Activated CD4-positive, alpha-beta T cell treated with anti-CD3 and anti-CD28 coated beads, Interleukin-2, amount 10 ng/mL, durations not matched to agents 24 days and 14 days (primary cell): ENCODE results near the gene RNF186. TPM values are rescaled to one million over a fixed set of nuclear protein-coding genes. Genes with fewer than 3 reads are reported as not detected.

Source experiments
- DNase-seq: peaks from one replicate; pipeline ENCODE4 v3.0.0; 2022
- H3K27ac Mint-ChIP-seq: one replicate; pipeline ENCODE4 v1.8.0; 2022; ENCODE audit warnings: mild to moderate bottlenecking, mixed read lengths
- H3K27me3 Mint-ChIP-seq: one replicate; pipeline ENCODE4 v1.8.0; 2022; ENCODE audit warnings: mixed read lengths
- H3K36me3 Mint-ChIP-seq: one replicate; pipeline ENCODE4 v1.8.0; 2022; ENCODE audit warnings: low read depth, mild to moderate bottlenecking, mixed read lengths
- H3K4me1 Mint-ChIP-seq: one replicate; pipeline ENCODE4 v1.8.0; 2021; ENCODE audit warnings: mixed read lengths
- H3K4me3 Mint-ChIP-seq: one replicate; pipeline ENCODE4 v1.8.0; 2022; ENCODE audit warnings: mild to moderate bottlenecking, moderate library complexity, mixed read lengths
- H3K9me3 Mint-ChIP-seq: one replicate; pipeline ENCODE4 v1.8.0; 2021; ENCODE audit warnings: mixed read lengths
- intact Hi-C: fragments of 100-400 bp; cut with micrococcal nuclease; formaldehyde crosslinking; loops from one replicate; pipeline ENCODE4 v1.15.1; 2023
- total RNA-seq: library from RNA; stranded (reverse); gene quantifications from 2 replicates; pipeline ENCODE4 v1.2.3, GENCODE V29; 2022

The RNF186 gene
- total RNA-seq, 1 donor from 2014 or later = not detected

DNA sequence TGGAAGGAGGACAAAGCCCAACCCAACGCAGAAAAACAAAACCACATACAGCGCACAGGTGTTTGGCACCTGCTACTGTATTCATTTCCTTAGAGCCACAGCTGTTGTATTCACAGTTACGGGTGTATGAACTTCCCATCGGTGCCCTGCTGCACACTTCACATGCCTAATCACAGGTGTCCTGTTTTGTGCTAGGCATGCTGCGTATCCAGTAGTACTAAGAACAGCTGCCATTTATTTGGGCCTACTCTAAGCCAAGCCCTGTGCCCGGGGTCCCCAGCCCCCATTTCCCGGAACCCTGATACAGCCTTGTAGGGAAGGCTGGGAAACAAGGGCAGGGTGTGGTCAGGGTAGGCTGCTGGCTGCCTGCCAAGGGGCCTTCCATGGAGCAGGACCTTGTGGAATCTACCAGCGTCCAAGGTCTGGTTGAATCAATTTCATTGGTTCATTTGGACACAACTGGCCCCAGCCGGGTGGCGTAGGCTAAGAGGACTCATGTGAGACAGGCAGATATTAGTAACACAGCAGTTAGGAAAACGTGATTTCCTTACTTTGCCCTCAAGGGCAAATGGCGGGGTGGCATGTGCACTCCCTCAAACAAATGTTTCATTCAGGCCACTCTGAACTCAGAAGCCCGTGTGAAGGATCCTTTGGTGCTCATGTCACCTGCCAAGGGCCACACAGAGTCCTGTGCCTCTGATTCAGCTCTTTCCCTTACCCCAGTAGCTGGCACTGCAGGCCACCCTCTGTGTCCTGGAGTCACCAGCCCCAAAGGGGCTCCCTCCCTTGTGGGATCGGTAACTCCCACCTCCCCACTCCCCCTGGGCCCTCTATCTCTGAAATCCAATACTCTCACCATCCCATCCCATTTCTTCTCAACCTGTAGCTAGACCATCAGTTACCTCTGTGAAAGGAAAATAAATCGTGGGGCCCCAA lies 986 bp upstream of the RNF186 start:
- intact Hi-C loops = no loop called here
- H3K4me3 Mint-ChIP-seq = no peak overlapping the region
- DNase-seq = peak; percentile 53
- no peak overlapping the region for H3K27ac Mint-ChIP-seq
- H3K27me3 Mint-ChIP-seq = peaks cover 9% of the 10 kb centered on the region
- H3K4me1 Mint-ChIP-seq = no peaks in the 10 kb centered on the region
- H3K36me3 Mint-ChIP-seq = no peaks in the 10 kb centered on the region
- no peaks in the 10 kb centered on the region for H3K9me3 Mint-ChIP-seq

DNA sequence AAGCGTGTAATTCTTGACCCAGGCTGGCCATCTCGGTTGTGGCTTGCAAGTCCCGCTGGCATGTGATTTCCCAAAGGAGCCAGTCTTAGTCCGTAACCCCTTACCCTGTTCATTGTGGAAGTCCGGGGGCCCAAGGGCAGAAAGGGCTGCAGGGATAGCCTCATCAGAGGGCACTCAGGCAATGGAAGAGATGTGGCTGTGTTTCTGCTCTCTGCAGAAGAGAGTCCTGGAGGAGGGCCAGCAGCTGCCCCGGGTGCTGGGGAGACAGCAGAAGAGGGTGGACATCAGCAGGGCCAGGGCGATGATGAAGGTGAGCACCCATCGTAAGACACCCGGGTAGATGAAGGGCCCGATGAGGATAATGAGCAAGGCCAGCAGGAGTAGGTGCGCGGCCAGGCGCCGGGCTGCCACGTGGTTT lies 830 bp downstream of the RNF186 start:
- Mint-ChIP-seq H3K4me1 (no peaks in the 10 kb centered on the region), H3K9me3 (no peaks in the 10 kb centered on the region), H3K4me3 (no peak overlapping the region), H3K27ac (no peak overlapping the region), H3K36me3 (no peaks in the 10 kb centered on the region), H3K27me3 (peaks cover 8% of the 10 kb centered on the region)
- intact Hi-C loops = loop anchor here (5.0 kb wide), 1 partner anchor 97 kb away; no protein-coding TSS in a partner anchor
- no peak for DNase-seq

DNA sequence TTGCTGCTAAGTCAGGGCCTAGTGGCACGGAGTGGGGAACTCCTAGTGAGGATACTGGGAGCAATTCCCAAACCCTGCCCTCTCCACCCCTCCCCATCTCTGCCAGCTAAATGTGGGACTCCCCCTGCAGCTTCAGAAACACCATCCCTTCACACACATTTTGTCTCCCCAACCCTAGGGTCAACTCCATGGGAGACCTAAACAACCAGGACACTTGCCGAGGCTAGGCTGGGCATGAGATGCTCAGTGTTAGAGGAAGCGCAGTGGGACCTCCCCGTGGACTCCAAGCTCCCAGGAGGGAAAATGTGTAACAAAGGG lies 1.5 kb downstream of the RNF186 start:
- H3K27me3 Mint-ChIP-seq = peaks cover 8% of the 10 kb centered on the region
- H3K36me3 Mint-ChIP-seq = no peaks in the 10 kb centered on the region
- H3K27ac Mint-ChIP-seq = no peak overlapping the region
- H3K4me1 Mint-ChIP-seq = no peaks in the 10 kb centered on the region
- H3K4me3 Mint-ChIP-seq = no peak overlapping the region
- H3K9me3 Mint-ChIP-seq = no peaks in the 10 kb centered on the region
- intact Hi-C loops = loop anchor here (5.0 kb wide), 1 partner anchor 96 kb away; no protein-coding TSS in a partner anchor
- no peak for DNase-seq

DNA sequence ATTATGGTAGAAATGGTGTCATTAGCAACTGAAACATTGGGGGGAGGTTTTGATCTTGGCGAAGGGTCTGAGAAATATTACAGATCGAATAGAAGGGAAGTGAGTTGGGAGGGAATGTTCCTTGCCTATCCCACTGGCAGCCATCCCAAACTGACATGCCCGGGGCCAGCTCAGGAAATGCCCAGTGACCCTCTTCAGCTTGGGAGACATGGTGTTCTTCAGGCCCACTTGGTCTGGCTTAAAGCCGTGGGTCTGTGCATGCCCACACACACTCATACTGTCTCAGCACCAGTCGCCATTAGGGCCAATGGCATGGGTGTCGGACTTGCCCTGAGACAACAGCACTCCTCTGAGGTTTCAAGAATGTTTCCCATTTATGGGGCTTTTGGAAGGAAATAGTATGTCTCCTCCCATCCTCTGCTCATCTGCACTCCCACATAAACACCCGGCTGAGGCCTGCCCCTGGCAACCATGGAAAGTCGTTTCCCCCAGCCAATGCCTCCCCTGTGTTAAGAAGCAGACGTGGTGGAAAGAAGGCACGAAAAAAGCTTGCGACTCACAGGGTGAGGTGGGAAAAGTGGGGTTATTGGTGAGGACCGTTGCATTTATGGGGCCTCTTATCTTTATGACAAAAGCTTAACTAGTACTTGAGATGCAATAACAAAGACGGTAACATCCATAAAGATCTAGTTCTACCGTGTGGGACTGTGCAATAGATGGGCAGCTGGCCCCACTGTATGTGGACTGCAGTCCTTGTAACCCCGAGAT lies 2.0 kb downstream of the RNF186 start:
- Mint-ChIP-seq H3K4me1 (no peaks in the 10 kb centered on the region), H3K4me3 (no peak overlapping the region), H3K9me3 (no peaks in the 10 kb centered on the region), H3K36me3 (no peaks in the 10 kb centered on the region), H3K27me3 (peaks cover 8% of the 10 kb centered on the region), H3K27ac (no peak overlapping the region)
- DNase-seq = no peak
- intact Hi-C loops = loop anchor here (5.0 kb wide), 1 partner anchor 96 kb away; no protein-coding TSS in a partner anchor

DNA sequence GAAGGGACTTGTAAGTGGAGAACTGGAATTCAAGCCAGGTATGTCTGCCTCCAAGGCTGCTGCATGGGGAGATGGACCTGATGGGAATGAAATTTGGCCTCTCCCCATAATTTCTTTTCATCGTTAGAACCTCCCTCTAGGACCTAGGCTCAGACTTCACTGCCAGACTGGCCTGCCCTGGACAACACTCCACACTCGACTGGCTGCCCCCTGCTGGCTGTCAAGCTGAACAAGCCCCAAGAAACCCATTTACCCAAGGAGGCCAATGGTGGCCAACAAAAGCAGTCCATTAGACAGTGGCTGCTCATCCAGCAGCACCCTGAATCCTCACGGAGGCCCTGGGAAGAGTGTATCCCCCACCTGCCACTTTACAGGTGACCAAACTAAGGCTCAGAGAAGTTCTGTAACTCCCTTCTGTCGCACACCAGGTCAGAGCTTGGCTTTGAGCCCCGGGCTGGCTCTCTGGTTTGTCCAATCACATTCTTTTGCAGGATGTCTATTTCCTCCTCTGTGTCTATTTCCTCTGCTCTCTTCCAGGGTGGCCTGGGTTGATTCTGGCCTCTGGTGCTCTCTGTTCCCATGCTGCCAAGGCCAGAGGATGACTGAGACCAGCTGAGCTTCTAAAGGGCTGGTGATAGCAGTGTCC lies 3.8 kb downstream of the RNF186 start:
- H3K4me1 Mint-ChIP-seq = no peaks in the 10 kb centered on the region
- no peak overlapping the region for H3K4me3 Mint-ChIP-seq
- peak; percentile 85 for DNase-seq
- H3K9me3 Mint-ChIP-seq = no peaks in the 10 kb centered on the region
- intact Hi-C loops = loop anchor here (1.0 to 5.0 kb wide), 3 partner anchors 49 to 149 kb away; no protein-coding TSS in a partner anchor
- H3K27ac Mint-ChIP-seq = no peak overlapping the region
- H3K27me3 Mint-ChIP-seq = no peaks in the 10 kb centered on the region
- no peaks in the 10 kb centered on the region for H3K36me3 Mint-ChIP-seq

DNA sequence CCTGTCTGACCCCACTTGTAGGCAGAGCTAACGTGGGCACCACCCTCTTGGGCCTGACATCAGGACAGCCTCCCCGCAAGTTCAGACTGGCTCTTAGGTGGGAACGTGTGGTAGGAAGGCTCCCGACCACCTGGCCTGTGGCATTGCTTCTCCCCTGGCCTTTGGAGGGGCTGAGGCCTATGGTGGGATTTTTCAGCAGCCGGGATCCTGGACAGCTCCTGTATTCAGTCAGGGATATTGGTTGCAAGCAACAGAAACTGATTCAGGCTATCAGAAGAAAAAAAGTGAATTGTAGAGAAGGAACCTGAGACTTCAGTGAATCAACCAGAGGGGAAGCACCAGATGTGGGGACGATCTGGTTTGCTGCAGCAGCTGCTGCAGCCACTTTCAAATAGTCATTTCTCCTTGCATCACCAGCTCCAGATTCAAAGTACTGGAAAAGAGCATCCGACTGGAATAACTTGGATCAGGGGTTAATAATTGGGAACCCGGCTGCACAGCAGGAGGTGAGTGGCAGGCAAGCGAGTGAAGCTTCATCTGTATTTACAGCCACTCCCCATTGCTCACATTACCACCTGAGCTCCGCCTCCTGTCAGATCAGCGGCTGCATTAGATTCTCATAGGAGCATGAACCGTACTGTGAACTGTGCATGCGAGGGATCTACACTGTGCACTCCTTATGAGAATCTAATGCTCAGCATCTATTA lies 5.9 kb downstream of the RNF186 start:
- no peaks in the 10 kb centered on the region for H3K36me3 Mint-ChIP-seq
- no peaks in the 10 kb centered on the region for H3K9me3 Mint-ChIP-seq
- no peaks in the 10 kb centered on the region for H3K27me3 Mint-ChIP-seq
- no peak overlapping the region for H3K27ac Mint-ChIP-seq
- H3K4me1 Mint-ChIP-seq = no peaks in the 10 kb centered on the region
- no peak overlapping the region for H3K4me3 Mint-ChIP-seq
- intact Hi-C loops = no loop called here
- no peak for DNase-seq

DNA sequence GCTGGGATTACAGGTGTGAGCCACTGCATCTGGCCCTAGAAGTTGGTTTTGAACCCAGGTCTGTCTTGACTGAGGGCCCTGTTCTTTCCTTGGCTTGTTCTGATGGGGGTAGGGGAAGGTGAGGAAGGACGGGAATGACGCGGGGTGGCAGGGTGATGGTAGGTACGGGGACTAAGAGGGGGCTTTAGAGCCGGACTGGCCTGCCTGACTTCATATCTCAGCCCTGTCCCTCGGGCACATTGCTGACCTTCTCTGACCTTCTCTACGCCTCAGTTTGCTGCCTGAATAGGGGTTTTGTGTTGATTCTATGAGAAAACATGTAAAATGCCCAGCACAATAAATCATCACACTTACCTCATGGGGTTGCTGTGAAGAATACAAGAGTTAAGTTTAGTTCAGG lies 6.7 kb downstream of the RNF186 start:
- H3K36me3 Mint-ChIP-seq = no peaks in the 10 kb centered on the region
- no peaks in the 10 kb centered on the region for H3K4me1 Mint-ChIP-seq
- DNase-seq = no peak
- no peaks in the 10 kb centered on the region for H3K9me3 Mint-ChIP-seq
- no peak overlapping the region for H3K27ac Mint-ChIP-seq
- H3K27me3 Mint-ChIP-seq = no peaks in the 10 kb centered on the region
- no peak overlapping the region for H3K4me3 Mint-ChIP-seq
- intact Hi-C loops = no loop called here

DNA sequence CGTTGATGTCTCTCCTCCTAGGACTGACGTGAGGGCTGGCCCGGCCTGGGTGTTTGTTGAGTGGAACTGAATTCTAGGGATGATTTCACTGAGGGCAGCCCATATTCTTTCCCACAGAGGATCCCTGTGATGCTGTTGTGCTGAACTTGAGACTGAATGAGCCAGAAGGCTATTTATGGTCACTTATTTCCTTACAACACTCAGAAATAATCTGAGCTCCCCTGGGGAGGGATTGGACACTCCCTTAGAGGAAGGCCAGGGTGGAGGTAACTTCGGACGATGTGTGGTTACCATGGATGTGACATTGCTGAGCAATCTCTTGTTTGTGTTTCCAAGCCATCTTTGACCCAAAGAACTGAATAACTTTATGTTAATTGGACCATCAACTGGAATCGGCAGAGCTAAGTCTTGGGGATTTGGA lies 10.2 kb downstream of the RNF186 start:
- no peaks in the 10 kb centered on the region for H3K9me3 Mint-ChIP-seq
- peaks cover 7% of the 10 kb centered on the region for H3K27me3 Mint-ChIP-seq
- peaks cover 9% of the 10 kb centered on the region for H3K4me1 Mint-ChIP-seq
- no peaks in the 10 kb centered on the region for H3K36me3 Mint-ChIP-seq
- no peak for DNase-seq
- intact Hi-C loops = no loop called here
- H3K27ac Mint-ChIP-seq = no peak overlapping the region
- no peak overlapping the region for H3K4me3 Mint-ChIP-seq

DNA sequence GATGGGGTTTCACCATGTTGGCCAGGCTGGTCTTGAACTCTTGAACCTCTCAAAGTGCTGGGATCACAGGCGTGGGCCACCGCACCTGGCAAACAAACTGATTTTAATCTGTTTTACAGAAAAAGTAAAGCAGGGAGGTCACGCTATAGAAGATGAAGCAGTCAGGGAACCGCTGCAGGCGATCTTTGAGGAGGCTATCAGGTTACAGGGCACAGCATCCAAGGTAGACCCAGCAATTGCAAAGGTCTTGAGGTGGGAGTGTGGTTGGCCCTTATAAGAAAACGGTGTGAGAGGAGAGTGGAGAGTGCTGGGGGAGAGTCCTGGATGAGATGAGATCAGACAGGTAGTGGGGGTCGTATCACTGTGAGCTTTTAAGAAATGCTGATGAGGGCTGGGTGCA lies 12.8 kb downstream of the RNF186 start:
- Mint-ChIP-seq H3K9me3 (no peaks in the 10 kb centered on the region), H3K4me3 (no peak overlapping the region), H3K36me3 (peaks cover under 1% of the 10 kb centered on the region), H3K27me3 (peaks cover 7% of the 10 kb centered on the region), H3K4me1 (peaks cover 18% of the 10 kb centered on the region), H3K27ac (no peak overlapping the region)
- DNase-seq = no peak
- intact Hi-C loops = no loop called here

DNA sequence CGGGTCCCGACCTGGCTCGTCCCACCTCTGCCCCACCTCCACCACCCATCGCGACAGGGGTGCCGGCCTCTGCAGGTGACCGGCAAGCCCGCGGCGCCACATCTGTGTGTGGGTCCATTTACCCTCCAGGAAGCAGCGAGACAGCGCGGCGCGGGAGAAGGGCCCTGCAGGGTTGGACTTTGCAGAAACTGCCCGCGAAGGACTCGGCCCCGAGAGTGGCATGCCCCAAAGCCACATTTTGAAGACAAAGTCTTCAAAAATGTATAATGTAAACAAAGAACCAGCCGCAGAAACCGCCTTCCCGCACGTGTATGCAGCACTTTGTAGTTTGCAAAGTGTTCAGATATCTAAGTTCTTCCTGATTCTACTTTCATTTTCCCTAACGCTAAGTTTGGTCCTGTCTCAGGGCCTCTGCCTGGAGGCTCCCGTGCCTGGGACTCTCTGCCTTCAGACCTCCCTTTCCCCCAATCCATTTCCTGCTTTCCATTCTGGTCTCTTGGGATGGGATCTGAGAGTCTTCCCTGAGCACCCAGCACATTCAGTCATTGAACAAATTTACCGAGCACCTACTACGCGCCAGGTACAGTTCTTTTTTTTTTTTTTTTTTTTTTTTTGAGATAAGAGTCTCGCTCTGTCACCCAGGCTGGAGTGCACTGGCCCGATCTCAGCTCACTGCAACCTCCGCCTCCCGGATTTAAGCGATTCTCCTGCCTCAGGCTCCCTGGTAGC lies 14.8 kb downstream of the RNF186 start:
- Mint-ChIP-seq H3K9me3 (no peaks in the 10 kb centered on the region), H3K27ac (peak overlapping the region; percentile 93), H3K4me3 (peak overlapping the region; percentile 83), H3K4me1 (peaks cover 18% of the 10 kb centered on the region), H3K27me3 (peaks cover 7% of the 10 kb centered on the region), H3K36me3 (peaks cover 6% of the 10 kb centered on the region)
- intact Hi-C loops = no loop called here
- peak; percentile 86 for DNase-seq

DNA sequence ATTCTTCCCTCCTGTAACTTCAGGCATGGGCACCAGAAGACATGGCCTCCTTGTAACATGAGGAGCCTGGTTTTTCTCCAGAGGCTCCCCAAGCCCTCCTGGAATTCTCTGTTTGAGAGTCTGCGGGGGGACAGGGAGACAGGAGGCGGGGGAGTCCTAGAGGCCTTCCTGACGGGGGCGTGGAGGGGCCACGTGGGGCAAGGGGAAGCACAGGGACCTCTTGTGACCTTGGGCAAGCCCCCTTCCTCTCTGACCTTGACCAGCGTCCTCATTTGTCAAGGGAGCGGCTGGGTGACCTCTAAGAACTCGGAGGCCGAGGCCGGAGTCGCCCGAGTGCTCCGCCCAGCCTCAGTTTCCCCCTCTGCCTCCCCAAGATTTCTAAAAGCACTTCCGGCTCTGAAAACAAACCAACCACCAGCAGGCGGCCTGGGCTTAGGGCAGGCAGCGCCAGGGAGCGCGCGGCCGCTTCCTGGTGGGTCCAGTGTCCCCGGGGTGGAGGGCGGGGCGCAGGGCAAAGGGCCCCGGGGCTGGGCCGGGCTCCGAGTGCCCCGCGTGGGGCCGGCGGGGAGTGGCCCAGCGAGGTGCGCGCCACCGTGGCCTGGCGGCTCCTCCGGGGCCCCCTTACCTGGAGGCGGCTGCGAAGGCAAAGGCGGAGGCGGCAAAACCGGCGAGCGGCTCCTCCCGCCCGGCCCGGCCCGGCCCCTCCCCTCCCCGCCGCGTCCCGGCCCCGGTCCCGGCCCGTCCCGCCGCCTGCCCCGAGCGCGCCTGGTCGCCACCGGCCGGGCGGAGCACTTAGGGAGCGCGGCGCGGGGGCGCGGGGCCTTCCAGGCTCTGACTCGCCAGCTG lies 15.6 kb downstream of the RNF186 start, which contains the start of gene TMCO4:
TMCO4 (minus strand) TSS at position 687 of the 846 bp plus-strand sequence. CDS start 19,158 bp downstream, outside the sequence.
- Mint-ChIP-seq H3K4me3 (peak within 1 kb of the TSS; percentile 83), H3K27me3 (peaks cover 7% of the 10 kb centered on the region), H3K9me3 (no peaks in the 10 kb centered on the region), H3K4me1 (peaks cover 18% of the 10 kb centered on the region), H3K36me3 (peaks cover 7% of the 10 kb centered on the region), H3K27ac (peak within 1 kb of the TSS; percentile 93)
- intact Hi-C loops = loop anchor here (10.0 kb wide), 1 partner anchor 85 kb away; no protein-coding TSS in a partner anchor
- DNase-seq = peak; percentile 89
